ENCODE results near the gene DDB1.

DNA sequence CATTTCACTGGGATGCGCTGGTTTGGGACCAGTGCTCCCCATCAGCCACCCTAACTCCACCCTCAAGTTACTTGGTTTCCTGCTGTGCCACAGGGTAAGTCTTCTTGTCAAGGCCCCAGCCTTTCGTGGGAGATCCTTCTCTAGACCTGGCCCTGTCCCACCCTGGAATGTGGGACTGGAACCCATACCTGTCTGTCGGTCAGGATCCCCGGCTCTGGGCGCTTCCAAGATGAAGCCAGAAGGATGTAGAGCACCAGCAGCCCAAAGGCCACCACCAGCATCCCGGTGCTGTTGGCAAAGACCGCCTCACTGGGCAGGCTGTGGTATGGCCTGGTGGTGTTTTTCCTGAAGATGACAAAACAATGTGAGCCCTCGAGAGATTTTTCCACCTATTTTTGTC, 17.9 kb upstream of the DDB1 start:
- TF ChIP-seq, protein P1, sequence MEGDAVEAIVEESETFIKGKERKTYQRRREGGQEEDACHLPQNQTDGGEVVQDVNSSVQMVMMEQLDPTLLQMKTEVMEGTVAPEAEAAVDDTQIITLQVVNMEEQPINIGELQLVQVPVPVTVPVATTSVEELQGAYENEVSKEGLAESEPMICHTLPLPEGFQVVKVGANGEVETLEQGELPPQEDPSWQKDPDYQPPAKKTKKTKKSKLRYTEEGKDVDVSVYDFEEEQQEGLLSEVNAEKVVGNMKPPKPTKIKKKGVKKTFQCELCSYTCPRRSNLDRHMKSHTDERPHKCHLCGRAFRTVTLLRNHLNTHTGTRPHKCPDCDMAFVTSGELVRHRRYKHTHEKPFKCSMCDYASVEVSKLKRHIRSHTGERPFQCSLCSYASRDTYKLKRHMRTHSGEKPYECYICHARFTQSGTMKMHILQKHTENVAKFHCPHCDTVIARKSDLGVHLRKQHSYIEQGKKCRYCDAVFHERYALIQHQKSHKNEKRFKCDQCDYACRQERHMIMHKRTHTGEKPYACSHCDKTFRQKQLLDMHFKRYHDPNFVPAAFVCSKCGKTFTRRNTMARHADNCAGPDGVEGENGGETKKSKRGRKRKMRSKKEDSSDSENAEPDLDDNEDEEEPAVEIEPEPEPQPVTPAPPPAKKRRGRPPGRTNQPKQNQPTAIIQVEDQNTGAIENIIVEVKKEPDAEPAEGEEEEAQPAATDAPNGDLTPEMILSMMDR (conservative IDR thresholded peaks at IDR 0.05) = no peak
- TF ChIP-seq EZH2 (IDR thresholded peaks at IDR 0.05; ENCODE audit: low read depth) = no peak

All from PC-9 (cell line).